GM12892 (cell line): Measurements from ENCODE around the gene IP6K2.

Experiments
- POLR2A ChIP-seq: IDR thresholded peaks from 2 replicates; pipeline ENCODE4 v1.6.1; 2011; ENCODE audit warnings: low read depth, low read length, control low read depth
- POLR2AphosphoS5 ChIP-seq: IDR thresholded peaks from 2 replicates; pipeline ENCODE4 v1.6.1; 2011; ENCODE audit warnings: low read depth, low read length, control low read depth
- TAF1 ChIP-seq: IDR thresholded peaks from 2 replicates; pipeline ENCODE4 v1.6.1; 2011; ENCODE audit warnings: low read depth, mild to moderate bottlenecking, control low read depth, low read length, borderline replicate concordance

GRCh38 chr3:48662145-48662752 lies 54.8 kb downstream of the IP6K2 start:
- TF ChIP-seq POLR2AphosphoS5 = no peak
- no peak for TF ChIP-seq TAF1
- TF ChIP-seq POLR2A = no peak
